ENCODE measurements around the gene UPK2.
A peak's percentile ranks its signal among the peaks of the same experiment; 100 is the strongest.

UPK2 gene

DNA sequence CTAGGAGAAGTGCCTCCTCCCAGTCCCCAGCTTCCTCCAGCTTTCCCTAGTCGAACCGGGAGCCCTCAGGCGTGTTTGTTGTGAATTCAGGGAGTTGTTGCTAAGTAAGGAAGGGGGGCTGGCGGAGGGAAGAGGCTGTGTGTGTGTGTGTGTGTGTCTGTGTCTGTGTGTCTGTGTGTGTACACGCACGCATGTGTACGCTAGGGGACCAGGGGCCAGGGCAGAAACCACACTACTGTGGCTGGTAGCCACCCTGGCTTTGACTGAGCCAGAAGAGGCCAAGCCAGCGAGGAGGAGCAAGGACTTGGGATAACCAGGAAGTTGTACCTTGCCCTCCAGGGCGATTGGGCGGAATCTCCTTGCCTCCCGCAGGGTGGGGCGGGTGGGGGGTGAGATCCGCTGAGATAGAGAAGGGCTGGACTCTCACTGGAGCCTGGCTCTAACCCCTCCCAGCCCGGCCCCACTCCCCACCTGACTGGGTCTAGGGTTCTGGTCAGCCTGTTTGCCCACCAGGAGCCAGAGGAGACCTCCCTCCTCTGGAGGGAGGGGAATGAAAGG lies 37.9 kb upstream of the UPK2 start:
- no peak for DNase-seq

DNA sequence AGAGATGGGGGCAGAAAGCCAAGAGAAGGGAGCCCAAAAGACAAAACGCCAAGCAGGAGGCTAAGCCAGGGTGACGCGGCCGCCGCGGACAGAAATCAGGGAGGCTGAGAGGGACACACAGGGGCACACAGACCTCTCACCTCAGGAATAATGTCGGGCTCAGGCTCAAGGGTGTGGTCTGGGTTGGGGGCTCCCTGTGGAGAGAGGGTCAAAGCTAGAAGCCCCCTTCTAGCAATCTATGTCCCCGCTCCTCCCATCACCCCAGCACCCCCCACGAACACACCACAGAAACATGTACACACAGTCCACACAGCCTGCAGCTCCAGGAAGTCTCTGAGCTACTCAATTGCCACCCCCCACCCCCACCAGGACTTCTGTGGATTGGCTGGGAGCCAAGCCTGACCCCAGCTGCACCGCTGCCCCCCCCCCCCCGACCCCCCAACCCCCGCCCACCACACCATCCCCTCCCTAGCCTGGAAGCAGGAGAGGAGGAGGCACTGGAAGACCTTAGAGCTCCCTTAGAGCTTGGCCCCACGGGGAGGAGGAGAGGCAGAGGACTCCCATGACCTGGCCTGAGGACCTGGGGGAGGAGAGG lies 37.3 kb upstream of the UPK2 start:
- no peak for DNase-seq

DNA sequence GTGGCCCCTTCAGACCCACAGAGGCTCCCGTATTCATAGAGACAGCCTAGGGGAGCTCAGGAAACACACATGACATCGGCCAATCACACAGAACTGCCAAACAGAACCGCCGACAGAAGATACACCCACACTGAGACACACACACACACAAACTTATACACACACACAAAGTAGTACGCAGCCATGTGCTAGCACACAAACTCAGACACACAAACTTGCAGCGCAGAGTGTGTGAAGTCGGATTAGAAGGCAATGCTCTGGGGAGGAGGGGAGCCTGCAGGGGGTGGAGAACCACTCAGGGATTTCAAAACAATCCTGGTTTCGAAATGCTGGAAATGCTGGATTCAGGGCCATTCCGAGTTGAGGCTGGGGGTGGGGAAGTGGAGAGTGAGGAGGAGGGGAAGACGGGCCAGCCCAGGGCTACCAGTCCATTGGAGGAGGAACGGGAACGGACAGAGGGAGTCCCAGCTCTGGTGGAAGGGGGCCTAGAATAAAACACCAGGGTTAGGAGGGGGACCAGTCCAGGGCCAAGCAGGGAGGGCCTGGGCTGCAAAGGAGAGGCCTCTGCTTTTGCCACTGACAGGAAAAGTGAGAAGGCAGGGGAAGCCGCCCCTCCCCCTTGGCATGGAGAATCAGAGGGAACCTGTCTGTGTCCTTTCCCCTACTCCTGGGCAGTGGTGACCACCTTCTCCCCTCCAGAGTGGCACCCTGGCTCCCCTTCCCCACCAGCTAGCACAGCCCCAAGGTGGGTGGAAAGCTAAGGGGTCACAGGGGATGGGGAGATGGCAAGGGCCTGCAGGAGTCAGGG lies 34.8 kb upstream of the UPK2 start:
- DNase-seq: no peak

DNA sequence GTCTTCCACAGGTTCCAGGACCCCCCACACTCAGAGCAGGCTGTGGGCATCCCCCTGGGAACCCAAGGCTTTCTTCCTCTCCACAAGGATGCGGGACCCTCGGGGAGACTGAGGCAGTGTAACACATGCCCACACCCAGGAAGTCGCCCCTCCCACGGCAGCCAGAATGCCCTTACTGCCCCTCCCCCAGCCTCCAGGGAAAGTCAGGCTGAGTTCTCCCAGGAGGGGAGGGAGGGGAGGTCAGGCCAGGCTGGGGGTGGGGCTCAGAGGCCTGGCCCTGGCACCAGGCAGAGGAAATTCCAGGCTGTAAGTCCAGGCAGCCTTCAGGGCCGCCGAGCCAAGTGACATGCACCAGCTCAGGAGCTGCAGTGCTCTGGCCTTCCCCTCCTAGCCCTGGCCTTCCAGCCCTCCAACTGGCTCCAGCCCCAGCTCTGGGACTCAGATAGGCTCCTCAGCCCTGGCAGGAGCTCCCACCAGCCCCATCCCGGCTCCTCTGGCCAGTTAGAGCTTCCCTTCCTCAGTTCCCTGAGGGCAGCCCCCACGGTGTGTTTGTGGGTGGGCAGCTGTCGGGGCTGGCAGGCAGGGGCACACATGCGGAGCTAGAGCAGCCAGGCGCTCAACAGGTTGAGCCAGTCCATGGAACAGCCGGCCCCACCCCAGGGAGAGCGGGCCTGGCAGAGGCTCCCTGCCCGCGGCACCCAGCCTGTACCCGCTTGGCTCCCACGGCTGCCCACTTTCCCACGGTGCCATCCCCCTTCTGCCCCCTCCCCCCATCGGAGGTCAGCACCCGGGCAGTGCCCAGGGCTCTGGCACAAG lies 34.0 kb upstream of the UPK2 start:
- no peak for DNase-seq

DNA sequence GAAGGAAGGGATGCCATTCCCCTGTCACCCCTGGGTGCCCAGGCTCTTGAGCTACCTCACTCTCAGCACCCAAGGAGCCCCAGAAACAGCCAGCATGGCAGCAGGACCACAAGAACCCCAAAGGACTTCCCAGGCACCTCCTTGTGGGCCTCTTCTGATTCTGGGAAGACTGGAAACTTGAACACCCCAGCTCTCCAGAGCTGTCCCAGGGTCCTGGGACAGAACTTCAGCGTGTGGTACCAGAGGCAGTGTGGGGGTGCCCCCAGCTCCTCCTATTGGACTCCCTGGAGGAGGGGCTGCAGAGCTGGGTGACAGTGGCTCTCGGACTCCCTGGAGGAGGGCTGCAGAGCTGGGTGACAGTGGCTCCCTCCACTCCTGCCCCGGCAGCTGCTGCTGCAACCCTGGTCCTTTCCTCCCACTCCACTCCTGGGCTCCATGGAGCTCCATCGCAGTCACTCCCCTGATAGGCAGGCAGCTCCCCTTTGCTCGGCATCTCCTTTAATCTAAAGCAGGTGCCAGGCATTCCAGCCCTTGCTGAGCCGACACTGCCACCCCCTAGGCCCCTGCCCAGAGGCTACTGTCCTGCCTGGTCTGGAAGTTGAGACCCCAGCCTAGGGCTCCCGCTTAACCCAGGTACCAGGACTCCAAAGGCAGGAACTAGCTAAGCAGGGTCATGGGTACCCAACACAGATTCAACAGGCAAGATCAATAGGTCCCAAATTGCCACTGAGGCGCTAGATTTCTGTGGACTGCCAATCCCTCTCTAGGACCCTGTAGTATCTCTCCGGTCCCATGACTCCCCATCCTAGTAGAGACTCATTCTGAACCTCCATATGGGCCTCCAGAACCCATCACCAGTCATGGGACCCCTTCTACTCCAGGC lies 33.1 kb upstream of the UPK2 start:
- no peak for DNase-seq

DNA sequence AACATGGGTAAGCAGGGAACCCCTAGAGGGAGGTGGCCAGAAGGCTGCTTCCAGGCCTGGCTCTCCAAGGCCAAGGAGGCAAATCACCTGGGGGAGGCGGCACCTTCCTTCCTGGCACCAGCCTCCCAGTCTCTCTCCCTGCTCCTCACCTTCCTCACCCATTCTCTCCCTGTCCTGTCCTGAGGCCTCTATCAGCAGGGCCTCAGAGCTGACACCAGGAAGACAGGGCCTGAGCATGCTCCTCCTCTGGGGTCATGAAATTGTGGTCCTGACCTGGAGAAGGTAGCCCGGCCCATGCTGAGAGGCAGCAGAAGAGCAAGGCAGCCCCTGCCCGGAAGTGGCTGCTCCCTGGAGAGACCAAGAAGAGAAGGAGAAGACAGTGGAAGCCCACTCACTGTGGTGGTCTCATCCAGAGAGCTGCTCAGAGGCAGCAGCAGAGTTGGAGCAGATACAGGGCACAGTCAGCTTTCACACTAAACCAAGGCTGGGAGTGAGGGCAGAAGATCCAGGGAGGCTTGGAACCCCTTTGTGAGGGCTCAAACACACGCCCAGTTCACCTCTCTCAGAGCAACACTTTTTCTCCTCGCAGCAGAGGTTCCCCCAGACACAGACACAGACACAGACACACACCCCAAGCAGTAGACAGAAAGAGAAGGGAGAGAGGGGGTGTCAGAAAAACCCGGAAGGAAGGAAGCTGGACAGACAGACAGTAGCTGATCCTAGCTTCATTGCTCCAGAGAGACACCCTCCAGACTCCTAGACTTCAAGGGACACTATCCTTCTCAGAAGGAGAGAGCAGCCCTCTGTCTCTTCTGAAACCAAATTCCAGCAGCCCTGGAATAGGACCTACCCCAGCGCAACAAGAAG lies 32.1 kb upstream of the UPK2 start:
- peak; percentile 52 for DNase-seq

DNA sequence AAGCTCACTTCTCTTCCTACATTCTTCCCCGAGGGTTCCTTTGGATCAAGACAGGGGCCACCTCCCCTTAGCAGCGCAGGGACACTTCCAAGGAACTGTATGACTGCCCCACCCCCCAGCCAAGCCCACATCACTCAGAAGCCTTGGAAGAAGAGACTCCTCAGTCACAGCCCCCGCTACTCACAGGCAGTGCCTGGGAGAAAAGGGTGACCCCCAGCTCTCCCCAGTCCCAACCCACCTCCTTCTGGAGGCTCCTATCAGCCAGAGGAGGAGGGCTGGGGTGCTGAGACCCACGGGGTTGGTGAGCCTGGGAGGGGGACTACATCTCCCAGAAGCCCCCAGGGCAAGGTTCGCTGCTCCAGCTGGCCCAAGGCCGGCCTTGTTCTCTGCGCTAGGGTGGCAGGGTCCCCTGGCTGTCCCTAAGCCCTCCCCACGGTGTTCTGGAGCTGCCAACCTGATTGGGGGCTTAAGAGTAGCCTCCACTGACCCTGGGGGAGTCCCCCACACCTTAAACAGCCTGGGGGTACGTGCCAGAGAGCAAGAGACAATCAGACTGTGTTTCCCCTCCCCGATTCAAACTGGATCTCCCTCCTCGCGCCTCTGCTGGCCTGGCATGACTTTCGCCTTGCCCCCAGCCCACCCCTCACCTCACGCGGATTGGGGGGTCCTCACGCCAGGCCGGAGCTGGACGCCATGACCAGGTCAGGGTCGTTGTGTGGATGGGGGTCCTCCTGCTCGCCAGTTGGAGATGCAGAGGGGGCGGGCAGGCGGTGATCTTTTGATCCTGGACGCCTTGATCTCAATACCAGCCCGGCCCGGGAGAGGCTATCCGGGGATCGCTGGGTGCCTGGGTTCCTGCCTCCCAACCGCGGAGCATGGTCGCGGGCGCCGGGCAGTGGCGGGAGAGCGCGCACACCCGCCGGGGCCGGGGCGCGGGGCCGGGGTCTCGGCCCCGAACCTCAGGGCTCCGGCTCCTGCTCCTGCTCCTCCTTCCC lies 31.2 kb upstream of the UPK2 start:
- DNase-seq: peak; percentile 67

DNA sequence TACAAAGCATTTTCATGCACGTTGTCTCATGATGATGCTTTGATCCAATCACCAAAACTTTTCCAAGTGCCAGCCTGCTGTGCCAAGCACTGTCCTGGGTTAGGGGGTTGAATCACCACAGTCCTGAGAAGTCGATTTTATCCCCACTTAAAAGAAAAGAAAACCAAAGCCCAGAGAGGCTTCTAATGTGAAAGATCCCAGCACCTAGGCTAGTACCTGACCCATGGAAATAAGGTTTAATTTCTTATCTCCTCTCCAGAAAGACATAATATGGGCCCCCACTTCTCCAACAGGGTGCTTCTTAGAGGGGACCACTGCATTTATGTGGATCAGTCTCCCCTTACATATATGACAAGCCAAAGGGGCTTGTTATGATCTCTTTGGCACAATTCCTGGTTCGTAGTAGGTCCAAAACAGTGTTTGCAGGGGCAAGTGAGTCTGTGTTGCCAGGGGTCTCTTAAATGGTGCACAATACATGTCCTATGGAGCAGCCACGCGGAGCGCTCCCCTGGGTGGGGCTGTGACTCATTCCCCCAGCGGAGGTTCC lies 28.5 kb upstream of the UPK2 start:
- no peak for DNase-seq

DNA sequence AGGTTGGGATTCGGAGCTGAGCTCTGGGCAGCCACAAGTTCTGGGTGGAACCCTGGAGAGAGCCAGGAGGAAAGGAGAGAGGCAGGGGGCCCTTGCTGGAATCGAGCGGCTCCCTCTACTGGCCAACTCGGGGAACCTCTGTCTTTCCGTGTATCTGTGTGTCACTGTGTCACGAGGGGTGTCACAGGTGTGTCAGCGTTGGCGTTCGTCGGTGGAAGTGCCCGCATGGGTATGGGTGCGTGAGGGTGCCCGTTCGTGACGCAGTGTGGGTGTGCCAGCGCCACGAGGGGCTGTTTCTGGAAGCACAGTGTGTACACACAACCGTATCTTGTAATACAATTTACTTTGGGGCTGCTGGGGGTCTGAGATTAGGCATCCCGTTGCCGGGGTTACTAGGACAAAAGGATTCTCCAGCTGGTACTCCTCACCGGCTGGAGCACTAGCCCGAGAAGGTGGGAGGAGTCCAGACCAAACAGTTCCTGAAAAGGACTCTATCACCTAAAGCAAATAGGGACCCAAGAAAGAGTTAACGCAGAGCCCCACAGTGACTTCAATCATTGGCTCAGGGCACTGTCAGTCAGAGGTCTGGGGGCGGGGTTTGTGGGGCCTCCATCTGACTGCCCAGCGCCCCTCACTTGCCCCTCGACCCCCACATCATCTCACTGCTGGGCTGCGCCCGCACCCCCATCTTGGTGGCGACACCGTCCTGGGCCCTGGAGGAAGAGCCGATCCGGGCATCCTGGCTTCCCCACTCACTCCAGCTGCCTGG lies 27.8 kb upstream of the UPK2 start:
- peak; percentile 97 for DNase-seq

DNA sequence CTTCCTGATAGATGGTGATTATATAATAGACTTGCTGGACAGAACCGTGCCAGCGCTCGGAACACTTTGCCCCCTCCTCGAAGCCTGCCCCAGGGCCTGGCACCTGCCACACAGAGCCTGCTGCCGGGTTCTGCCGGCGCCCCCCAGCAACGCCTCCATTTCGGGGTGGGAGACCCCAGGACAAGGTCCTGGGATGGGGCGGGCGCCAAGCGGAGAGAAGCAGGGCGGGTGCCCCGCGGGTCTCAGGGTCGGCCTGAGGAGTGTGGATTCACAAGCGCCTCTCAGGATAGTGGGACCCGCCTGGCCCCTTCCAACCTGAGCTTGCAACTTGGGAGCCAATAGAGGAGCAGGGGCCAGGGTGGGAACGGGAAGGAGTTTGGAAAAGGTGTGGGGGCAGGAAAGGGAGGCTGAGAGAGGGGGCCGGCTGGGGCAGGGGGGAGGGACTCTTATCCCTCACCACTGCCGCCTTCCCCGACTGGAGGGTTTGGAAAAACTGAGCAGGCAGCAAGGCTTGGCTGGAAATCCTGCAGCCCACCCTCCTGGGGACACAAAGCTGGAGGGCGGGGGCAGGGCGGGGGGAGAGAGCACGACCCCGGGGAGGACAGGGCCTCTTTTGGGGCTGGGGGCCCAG lies 27.1 kb upstream of the UPK2 start:
- DNase-seq: peak; percentile 82

DNA sequence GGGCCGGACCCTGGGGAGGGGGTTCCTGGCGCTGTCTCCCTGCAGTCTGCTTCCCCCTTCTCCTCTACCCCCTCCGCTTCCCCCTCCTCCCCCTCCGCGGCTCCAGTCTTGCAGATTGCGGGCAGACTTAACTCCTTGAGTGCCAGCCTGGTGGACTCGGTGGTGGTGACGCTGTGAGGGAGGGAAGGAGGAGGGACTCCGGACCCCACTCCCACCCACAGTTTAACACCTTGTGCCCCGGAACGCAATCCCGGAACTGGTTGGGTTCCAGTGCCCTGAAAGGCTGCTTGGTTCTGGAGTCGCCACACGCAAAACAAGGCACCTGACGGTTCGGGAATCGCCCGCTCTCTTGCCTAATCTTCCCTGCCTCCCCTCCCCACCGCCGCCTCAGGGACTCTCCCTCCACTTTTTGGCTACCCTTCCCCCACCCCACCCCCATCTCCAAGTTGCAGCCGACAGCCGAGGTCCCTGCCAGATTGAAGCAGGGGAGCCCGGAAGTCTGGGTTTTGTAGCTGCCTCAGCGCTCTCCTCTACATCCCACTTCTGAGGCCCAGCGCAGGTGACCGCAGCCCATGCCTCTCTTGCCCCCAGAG lies 26.5 kb upstream of the UPK2 start:
- DNase-seq: peak; percentile 89

DNA sequence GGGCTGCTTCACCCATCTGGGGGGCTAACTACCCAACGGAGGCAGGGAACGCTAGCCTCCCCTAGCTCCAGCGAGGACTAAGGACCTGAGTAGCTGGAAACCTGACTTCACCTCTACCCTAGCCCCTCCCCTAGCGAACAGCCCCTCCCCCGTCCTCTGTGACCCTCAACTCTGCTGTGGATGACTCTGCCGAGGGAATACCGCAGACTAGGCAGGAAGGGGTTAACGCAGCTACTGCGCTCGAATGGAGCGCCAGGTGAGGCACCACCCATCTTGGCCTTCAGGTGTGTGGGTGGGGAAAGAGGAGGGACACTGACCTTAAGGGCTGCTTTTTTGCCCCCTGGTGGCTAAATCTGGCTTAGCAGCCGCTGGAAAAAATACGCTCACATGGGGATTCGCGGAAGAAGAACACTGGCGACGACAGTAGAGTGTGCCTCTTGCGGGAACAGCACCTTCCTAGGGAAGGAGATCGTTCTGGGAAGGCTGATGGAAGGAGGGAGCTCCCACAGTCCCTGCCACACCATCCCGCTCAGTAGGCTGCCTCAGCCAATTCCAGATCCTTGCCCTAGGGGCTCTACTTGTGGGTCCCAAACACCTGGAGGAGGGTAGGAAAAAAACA lies 25.9 kb upstream of the UPK2 start:
- DNase-seq: peak; percentile 96

DNA sequence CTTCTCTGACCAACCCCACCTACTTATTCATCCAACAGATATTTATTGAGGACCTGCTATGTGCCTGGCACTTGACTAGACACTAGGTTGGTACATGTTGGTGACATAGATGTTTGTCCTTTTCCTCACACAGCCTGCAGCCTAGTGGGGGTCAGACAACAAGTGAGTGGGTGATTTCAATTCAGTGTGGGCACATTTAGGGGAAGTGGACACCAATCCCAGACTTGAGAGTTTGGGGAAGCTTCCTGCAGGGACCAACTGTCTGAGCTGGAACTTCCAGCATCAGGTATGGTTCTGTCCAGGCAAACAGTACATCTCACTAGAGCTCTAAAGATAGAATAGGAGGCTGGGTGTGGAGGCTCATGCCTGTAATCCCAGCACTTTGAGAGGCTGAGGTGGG lies 24.5 kb upstream of the UPK2 start:
- DNase-seq: no peak

DNA sequence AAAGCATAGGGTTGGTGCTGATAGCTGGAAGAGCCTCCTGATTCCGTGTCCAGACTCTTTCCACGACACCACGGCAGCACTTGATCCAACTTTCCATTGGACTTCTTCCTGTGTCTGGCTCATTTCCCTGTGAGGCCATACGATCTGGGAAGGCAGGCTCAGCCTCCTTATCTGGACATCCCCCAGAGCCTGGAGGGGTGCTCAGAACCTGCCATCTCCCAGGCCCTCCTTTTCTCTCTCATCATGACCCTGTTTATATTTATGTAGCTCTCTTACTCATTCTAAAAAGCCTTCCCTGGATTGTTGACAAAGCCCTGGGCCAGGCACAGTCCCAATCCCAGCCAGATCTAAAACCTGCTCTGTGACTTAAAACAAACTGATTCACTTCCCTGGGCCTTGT lies 22.6 kb upstream of the UPK2 start:
- no peak for DNase-seq

DNA sequence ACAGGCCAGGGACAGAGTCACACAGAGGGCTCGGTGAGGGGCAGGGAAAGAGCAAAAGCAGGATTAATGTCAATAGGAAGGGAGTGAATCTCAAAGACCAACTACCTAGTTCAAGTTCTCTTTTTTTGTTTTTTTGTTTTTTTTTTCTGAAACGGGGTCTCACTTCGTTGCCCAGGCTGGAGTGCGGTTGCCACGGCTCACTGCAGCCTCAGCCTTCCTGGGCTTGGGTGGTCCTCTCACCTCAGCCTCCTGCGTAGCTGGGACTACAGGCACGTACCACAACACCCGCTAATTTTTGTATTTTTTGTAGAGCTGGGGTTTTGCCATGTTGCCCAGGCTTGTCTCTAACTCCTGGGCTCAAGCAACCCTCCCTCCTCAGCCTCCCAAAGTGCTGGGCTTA lies 20.7 kb upstream of the UPK2 start:
- DNase-seq: no peak

DNA sequence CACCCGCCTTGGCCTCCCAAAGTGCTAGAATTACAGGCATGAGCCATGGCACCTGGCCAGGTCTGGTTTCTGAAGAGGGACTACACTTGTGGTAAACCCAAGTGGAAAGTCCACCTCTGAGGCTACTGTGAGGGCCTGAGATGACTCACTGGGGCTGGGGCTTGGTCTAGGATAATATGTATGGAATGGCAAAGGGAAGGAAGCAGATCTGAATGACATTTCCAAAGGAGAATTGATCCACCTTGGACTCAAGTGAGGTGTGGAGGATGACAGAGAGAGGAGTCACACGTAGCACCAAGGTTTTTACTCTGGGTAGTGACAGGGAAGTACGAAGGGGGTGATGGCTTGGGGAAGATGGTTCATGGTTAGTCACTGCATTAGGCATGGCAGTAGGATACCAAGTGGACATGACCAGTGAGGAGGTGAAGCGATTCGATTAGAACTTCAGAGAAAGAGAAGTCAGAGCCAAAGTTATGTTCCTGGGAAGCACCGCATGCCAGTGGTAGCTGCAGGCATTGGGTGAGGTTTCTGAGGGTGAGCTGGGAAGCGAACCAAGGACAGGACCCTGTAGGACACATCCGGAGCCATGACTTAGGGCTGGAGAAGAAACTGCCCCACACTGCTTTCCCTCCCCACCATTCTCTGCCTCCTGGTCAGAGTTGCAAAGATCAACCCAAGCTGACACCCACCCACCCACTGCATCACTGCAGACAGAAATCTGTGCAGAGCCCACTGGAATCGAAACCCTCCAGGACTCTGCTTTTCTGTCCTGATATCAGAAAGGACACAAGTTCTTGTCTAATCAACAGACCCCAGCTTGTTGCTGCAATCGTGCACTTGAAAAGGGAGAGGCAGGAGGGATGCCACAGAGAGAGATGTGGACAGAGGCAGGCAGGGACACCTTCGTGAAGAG lies 17.4 kb upstream of the UPK2 start:
- peak; percentile 26 for DNase-seq
